ENCODE data around the gene WDR20. TPM values are rescaled to one million over a fixed set of nuclear protein-coding genes. Genes with fewer than 3 reads are reported as not detected.

The WDR20 gene
- total and polyA plus RNA-seq, 2 of the 8 experiments (the other 6 are each of a cell fraction or from before 2014, with no cell fraction given): 11.2 to 26.7 TPM

DNA sequence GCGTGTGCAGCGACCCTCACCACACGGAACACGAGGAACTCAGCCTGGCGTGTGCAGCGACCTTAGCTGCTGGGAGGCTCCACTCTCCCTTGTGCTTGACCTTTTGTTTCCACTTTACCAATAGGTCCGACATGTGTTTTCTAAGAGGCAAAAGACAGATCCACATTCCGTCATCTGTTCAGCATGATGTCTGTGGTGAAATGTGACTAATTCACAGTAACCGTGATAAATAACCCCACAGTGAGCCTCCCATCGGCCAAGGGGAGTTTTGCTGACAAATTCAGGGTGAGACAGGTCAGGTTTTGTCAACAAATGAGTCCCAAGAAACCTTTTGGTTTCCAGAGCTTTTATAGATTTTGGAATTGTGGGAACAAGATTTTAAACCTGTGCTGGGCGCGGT is 109.3 kb downstream of the WDR20 start:
- Histone ChIP-seq H3K56ac (replicated peaks; ENCODE audit: insufficient read length, low read depth, low read length) (no peak overlapping the region), H3K9me3 (ENCODE audit: insufficient read depth in 2 of 2, low read depth in 1 of 2, low read length in 1 of 2) (no peaks in the 10 kb centered on the region), H3K4ac (replicated peaks; ENCODE audit: insufficient read length, low read depth, low read length) (no peak overlapping the region), H3K36me3 (ENCODE audit: control insufficient read depth in 2 of 4, insufficient read depth in 4 of 4, low read length in 3 of 4) (no peaks in the 10 kb centered on the region), H3K4me3 (ENCODE audit: extremely low read depth in 1 of 4, insufficient read depth in 2 of 4, low read depth in 3 of 4, low read length in 4 of 4) (no peak overlapping the region), H2AK5ac (ENCODE audit: low read depth, low read length) (no peak overlapping the region), H3K79me1 (ENCODE audit: low read depth, low read length) (no peaks in the 10 kb centered on the region), H3K23me2 (ENCODE audit: low read depth, low read length) (peaks cover 2% of the 10 kb centered on the region; the same call in 1 of the 2 replicates), H2BK5ac (ENCODE audit: low read depth, low read length) (0 out of 2 replicates have a peak overlapping the region, but pooled peaks have one; percentile 2), H4K91ac (replicated peaks; ENCODE audit: insufficient read length, low read length) (peak overlapping the region; percentile 22), H4K8ac (ENCODE audit: extremely low read depth, insufficient read depth, low read length) (no peak overlapping the region), H2BK120ac (replicated peaks; ENCODE audit: low read depth, low read length) (no peak overlapping the region), H3K14ac (ENCODE audit: insufficient read length) (no peak overlapping the region), H3K4me2 (ENCODE audit: insufficient read depth in 1 of 2, low read depth in 2 of 2, low read length in 2 of 2) (peak overlapping the region in 1 of 2 experiments; percentile 46; a peak in 2 of 4 replicates), H3K4me1 (replicated peaks in 1 of 4; ENCODE audit: control insufficient read depth in 3 of 4, insufficient read depth in 4 of 4, low read length in 3 of 4) (peaks cover 3 to 15% (median 7%) of the 10 kb centered on the region in 4 experiments; a peak in 5 of 7 replicates), H4K20me1 (replicated peaks in 1 of 2; ENCODE audit: control insufficient read depth in 1 of 2, insufficient read depth in 2 of 2, low read length in 2 of 2) (no peaks in the 10 kb centered on the region), H2BK12ac (ENCODE audit: low read depth, low read length) (peak overlapping the region; percentile 29; the same call in 1 of the 2 replicates), H2BK15ac (ENCODE audit: low read length) (peak overlapping the region; percentile 25; the same call in 1 of the 2 replicates), H3K9ac (replicated peaks in 1 of 4; ENCODE audit: extremely low read depth in 1 of 4, low read depth in 3 of 4, low read length in 3 of 4) (no peak overlapping the region), H3K23ac (ENCODE audit: insufficient read length) (no peak overlapping the region), H3K18ac (ENCODE audit: extremely low read depth, low read length) (peak overlapping the region; percentile 85; the same call in 1 of the 2 replicates), H2AFZ (ENCODE audit: low read length) (no peak overlapping the region), H3K79me2 (ENCODE audit: control insufficient read depth in 1 of 2, insufficient read depth in 2 of 2, low read length in 2 of 2) (no peaks in the 10 kb centered on the region), H2BK20ac (ENCODE audit: low read length) (no peak overlapping the region), H3K27me3 (replicated peaks in 1 of 4; ENCODE audit: control insufficient read depth in 3 of 4, extremely low read depth in 1 of 4, insufficient read depth in 3 of 4, low read length in 3 of 4) (peaks cover 3 to 24% (median 20%) of the 10 kb centered on the region in 4 experiments; a peak in 4 of 7 replicates), H3K27ac (ENCODE audit: low read depth, low read length) (no peak overlapping the region), H4K5ac (ENCODE audit: insufficient read length, low read depth, low read length) (no peak overlapping the region)
- WGBS, 2 experiments (ENCODE audit: extremely low coverage in 1 of 2, insufficient coverage in 1 of 2, insufficient read length in 1 of 2, insufficient replicate concordance in 2 of 2, low coverage in 1 of 2, low lambda C conversion rate in 2 of 2, missing lambda C conversion rate in 1 of 2): 89% methylated on average over 12 of the region's 12 CpGs; no CpG with 5 or more reads in 1 of the 2 experiments
- FAIRE-seq (no peak), DNase-seq (ENCODE audit: low read depth in 1 of 2, low spot score in 2 of 2) (no peak)
- POLR2A ChIA-PET (ENCODE audit: partially characterized antibody): no interaction called here
- CTCF ChIA-PET (ENCODE audit: partially characterized antibody): interaction anchor here (0.7 to 1.2 kb wide), 2 partner anchors 34 to 65 kb away, joined by 3 to 4 read pairs; no protein-coding TSS in a partner anchor
- TF ChIP-seq TAF1 (IDR thresholded peaks at IDR 0.05; ENCODE audit: low read depth, low read length): no peak
- no peak for TF ChIP-seq POLR2A (IDR thresholded peaks at IDR 0.05; ENCODE audit: control extremely low read depth in 1 of 2, low read depth in 2 of 2, low read length in 2 of 2)
- TF ChIP-seq, protein P1, sequence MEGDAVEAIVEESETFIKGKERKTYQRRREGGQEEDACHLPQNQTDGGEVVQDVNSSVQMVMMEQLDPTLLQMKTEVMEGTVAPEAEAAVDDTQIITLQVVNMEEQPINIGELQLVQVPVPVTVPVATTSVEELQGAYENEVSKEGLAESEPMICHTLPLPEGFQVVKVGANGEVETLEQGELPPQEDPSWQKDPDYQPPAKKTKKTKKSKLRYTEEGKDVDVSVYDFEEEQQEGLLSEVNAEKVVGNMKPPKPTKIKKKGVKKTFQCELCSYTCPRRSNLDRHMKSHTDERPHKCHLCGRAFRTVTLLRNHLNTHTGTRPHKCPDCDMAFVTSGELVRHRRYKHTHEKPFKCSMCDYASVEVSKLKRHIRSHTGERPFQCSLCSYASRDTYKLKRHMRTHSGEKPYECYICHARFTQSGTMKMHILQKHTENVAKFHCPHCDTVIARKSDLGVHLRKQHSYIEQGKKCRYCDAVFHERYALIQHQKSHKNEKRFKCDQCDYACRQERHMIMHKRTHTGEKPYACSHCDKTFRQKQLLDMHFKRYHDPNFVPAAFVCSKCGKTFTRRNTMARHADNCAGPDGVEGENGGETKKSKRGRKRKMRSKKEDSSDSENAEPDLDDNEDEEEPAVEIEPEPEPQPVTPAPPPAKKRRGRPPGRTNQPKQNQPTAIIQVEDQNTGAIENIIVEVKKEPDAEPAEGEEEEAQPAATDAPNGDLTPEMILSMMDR (IDR thresholded peaks at IDR 0.05; ENCODE audit: control extremely low read depth in 1 of 3, insufficient read depth in 1 of 3, low read depth in 1 of 3, low read length in 3 of 3): no peak
- no peak for TF ChIP-seq ASH2L (IDR thresholded peaks at IDR 0.05; ENCODE audit: low read length)
- no peak for TF ChIP-seq CBX5 (IDR thresholded peaks at IDR 0.05; ENCODE audit: low read depth, low read length)
- TF ChIP-seq JUN (IDR thresholded peaks at IDR 0.05; ENCODE audit: low read depth, low read length): no peak
- TF ChIP-seq, protein P2, sequence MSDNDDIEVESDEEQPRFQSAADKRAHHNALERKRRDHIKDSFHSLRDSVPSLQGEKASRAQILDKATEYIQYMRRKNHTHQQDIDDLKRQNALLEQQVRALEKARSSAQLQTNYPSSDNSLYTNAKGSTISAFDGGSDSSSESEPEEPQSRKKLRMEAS (IDR thresholded peaks at IDR 0.05): no peak
- TF ChIP-seq YY1 (IDR thresholded peaks at IDR 0.05; ENCODE audit: low read depth, low read length): no peak
- TF ChIP-seq GTF2F1 (IDR thresholded peaks at IDR 0.05; ENCODE audit: borderline replicate concordance, low read depth, low read length): no peak
- TF ChIP-seq, protein P3, sequence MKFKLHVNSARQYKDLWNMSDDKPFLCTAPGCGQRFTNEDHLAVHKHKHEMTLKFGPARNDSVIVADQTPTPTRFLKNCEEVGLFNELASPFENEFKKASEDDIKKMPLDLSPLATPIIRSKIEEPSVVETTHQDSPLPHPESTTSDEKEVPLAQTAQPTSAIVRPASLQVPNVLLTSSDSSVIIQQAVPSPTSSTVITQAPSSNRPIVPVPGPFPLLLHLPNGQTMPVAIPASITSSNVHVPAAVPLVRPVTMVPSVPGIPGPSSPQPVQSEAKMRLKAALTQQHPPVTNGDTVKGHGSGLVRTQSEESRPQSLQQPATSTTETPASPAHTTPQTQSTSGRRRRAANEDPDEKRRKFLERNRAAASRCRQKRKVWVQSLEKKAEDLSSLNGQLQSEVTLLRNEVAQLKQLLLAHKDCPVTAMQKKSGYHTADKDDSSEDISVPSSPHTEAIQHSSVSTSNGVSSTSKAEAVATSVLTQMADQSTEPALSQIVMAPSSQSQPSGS (IDR thresholded peaks at IDR 0.05; ENCODE audit: low read length): no peak
